Keratinocyte (primary cell): ENCODE measurements around the gene TMPRSS2. TPM values are rescaled to one million over a fixed set of nuclear protein-coding genes. Genes with fewer than 3 reads are reported as not detected.

Source experiments
- DNase-seq: peaks from one replicate; pipeline ENCODE4 v3.0.0-alpha.2; 2011; ENCODE audit warnings: low read depth, missing footprints, low spot score
- FAIRE-seq: peaks from 2 replicates; lab custom pipeline; 2011; peaks lifted over from hg19 to GRCh38; lab: Jason Lieb, UNC
- H2AFZ ChIP-seq: 2 replicates; pipeline ENCODE4 v1.6.0; 2012; ENCODE audit warnings: low read length, control low read depth, inconsistent platforms; ENCODE audit not compliant: control insufficient read depth
- H3K27ac ChIP-seq: 2 replicates; pipeline ENCODE4 v1.5.1; 2011; ENCODE audit warnings: low read length; ENCODE audit not compliant: control insufficient read depth, insufficient read depth
- H3K27me3 ChIP-seq: 3 replicates; pipeline ENCODE4 v1.6.0; 2011; ENCODE audit warnings: low read length; ENCODE audit not compliant: control insufficient read depth, insufficient read depth; ENCODE audit errors: extremely low read depth
- H3K36me3 ChIP-seq, 2 experiments: 2 replicates in 1 of 2; 3 replicates in 1 of 2; pipeline ENCODE4 v1.5.1; 2011; ENCODE audit warnings: low read length in 2 of 2, mild to moderate bottlenecking in 1 of 2; ENCODE audit not compliant: control insufficient read depth in 2 of 2, insufficient read depth in 2 of 2; ENCODE audit errors: extremely low read depth in 1 of 2
- H3K4me1 ChIP-seq: 3 replicates; pipeline ENCODE4 v1.5.1; 2011; ENCODE audit warnings: low read length; ENCODE audit not compliant: control insufficient read depth, insufficient read depth; ENCODE audit errors: extremely low read depth
- H3K4me2 ChIP-seq: 3 replicates; pipeline ENCODE4 v1.6.0; 2011; ENCODE audit warnings: low read depth, low read length; ENCODE audit not compliant: control insufficient read depth, insufficient read depth; ENCODE audit errors: extremely low read depth
- H3K4me3 ChIP-seq, 3 experiments: fragments of 200-600 bp in 1 of 3; sonication (generic) in 1 of 3; 2 replicates in 2 of 3; 3 replicates in 1 of 3; pipeline ENCODE4 v1.5.1; 2011 to 2016; ENCODE audit warnings: low read length in 3 of 3, mild to moderate bottlenecking in 3 of 3, control low read depth in 2 of 3, inconsistent platforms in 1 of 3, low read depth in 1 of 3, mixed read lengths in 1 of 3, mixed run types in 1 of 3, moderate library complexity in 1 of 3; ENCODE audit not compliant: control insufficient read depth in 2 of 3, insufficient read depth in 2 of 3; ENCODE audit errors: extremely low read depth in 1 of 3
- H3K79me2 ChIP-seq: 2 replicates; pipeline ENCODE4 v1.6.0; 2012; ENCODE audit warnings: low read length; ENCODE audit not compliant: control insufficient read depth, insufficient read depth
- H3K9ac ChIP-seq: 3 replicates; pipeline ENCODE4 v1.6.0; 2011; ENCODE audit warnings: low read length; ENCODE audit not compliant: control insufficient read depth, insufficient read depth; ENCODE audit errors: extremely low read depth
- H3K9me1 ChIP-seq: 3 replicates; pipeline ENCODE4 v1.6.0; 2011; ENCODE audit warnings: low read length; ENCODE audit not compliant: control insufficient read depth, insufficient read depth; ENCODE audit errors: extremely low read depth
- H3K9me3 ChIP-seq: 2 replicates; pipeline ENCODE4 v1.5.1; 2012; ENCODE audit warnings: low read depth, low read length; ENCODE audit not compliant: control insufficient read depth
- H4K20me1 ChIP-seq: 3 replicates; pipeline ENCODE4 v1.6.0; 2011; ENCODE audit warnings: low read length; ENCODE audit not compliant: control insufficient read depth, insufficient read depth; ENCODE audit errors: extremely low read depth
- EZH2 ChIP-seq: IDR thresholded peaks from one replicate; pipeline ENCODE4 v1.6.1; 2012; ENCODE audit warnings: inconsistent platforms, mild to moderate bottlenecking, low read length, moderate library complexity
- dilution Hi-C: fragments of 300-500 bp; cut with MboI; formaldehyde crosslinking; loops from one replicate; pipeline ENCODE4 v1.7.0; 2020; ENCODE audit warnings: low sequenced_read_pairs; ENCODE audit not compliant: extremely low pct_ligation_motif_present
- polyA plus RNA-seq, 5 experiments: library from polyadenylated mRNA; depleted of rRNA in 3 of 5; stranded (reverse) in 3 of 5; stranded (forward) in 1 of 5; unstranded in 1 of 5; fragments of >200 nt; gene quantifications; 1 replicate in 1 of 5; 2 replicates in 3 of 5; 3 replicates in 1 of 5; pipeline versions ENCODE4 v1.2.1 to v1.2.3, GENCODE V29; 2011 to 2012; ENCODE audit warnings: missing spikeins in 2 of 5, low read depth in 1 of 5, low replicate concordance in 1 of 5
- TF ChIP-seq, protein P1 (sequence below), 3 experiments: IDR thresholded peaks in 1 of 3; conservative IDR thresholded peaks in 1 of 3; optimal IDR thresholded peaks in 1 of 3; 2 replicates in 2 of 3; 3 replicates in 1 of 3; pipeline versions ENCODE3 to v1.5.1; 2011; ENCODE audit warnings: low read length in 3 of 3, mild to moderate bottlenecking in 3 of 3, moderate library complexity in 2 of 3, control low read depth in 1 of 3, inconsistent platforms in 1 of 3; ENCODE audit not compliant: insufficient read depth in 2 of 3; ENCODE audit errors: extremely low read depth in 1 of 3

Gene TMPRSS2
- polyA plus RNA-seq, 1 donor (not counting 4 experiments of a cell fraction or from before 2014, with no cell fraction given): not detected

- Histone ChIP-seq H3K4me3 (no peak overlapping the region), H2AFZ (no peak overlapping the region), H3K4me2 (no peak overlapping the region), H3K27me3 (no peaks in the 10 kb centered on the region), H3K27ac (no peak overlapping the region), H4K20me1 (no peaks in the 10 kb centered on the region), H3K79me2 (no peaks in the 10 kb centered on the region), H3K4me1 (no peaks in the 10 kb centered on the region), H3K9me3 (no peaks in the 10 kb centered on the region), H3K9ac (no peak overlapping the region), H3K9me1 (no peaks in the 10 kb centered on the region), H3K36me3 (peaks cover 19 to 51% of the 10 kb centered on the region in 2 experiments)
- TF ChIP-seq, protein P1, sequence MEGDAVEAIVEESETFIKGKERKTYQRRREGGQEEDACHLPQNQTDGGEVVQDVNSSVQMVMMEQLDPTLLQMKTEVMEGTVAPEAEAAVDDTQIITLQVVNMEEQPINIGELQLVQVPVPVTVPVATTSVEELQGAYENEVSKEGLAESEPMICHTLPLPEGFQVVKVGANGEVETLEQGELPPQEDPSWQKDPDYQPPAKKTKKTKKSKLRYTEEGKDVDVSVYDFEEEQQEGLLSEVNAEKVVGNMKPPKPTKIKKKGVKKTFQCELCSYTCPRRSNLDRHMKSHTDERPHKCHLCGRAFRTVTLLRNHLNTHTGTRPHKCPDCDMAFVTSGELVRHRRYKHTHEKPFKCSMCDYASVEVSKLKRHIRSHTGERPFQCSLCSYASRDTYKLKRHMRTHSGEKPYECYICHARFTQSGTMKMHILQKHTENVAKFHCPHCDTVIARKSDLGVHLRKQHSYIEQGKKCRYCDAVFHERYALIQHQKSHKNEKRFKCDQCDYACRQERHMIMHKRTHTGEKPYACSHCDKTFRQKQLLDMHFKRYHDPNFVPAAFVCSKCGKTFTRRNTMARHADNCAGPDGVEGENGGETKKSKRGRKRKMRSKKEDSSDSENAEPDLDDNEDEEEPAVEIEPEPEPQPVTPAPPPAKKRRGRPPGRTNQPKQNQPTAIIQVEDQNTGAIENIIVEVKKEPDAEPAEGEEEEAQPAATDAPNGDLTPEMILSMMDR (optimal IDR thresholded peaks at IDR 0.05 in 1 of 3, IDR thresholded peaks at IDR 0.05 in 1 of 3, conservative IDR thresholded peaks at IDR 0.05 in 1 of 3; ENCODE audit: extremely low read depth in 1 of 3, insufficient read depth in 2 of 3, low read length in 3 of 3): no peak
- no peak for TF ChIP-seq EZH2
- dilution Hi-C loops: no loop called here
- no peak for DNase-seq
- no peak for FAIRE-seq
Observed at GRCh38 chr21:41432562-41433460, 75.1 kb downstream of the TMPRSS2 start.

DNA sequence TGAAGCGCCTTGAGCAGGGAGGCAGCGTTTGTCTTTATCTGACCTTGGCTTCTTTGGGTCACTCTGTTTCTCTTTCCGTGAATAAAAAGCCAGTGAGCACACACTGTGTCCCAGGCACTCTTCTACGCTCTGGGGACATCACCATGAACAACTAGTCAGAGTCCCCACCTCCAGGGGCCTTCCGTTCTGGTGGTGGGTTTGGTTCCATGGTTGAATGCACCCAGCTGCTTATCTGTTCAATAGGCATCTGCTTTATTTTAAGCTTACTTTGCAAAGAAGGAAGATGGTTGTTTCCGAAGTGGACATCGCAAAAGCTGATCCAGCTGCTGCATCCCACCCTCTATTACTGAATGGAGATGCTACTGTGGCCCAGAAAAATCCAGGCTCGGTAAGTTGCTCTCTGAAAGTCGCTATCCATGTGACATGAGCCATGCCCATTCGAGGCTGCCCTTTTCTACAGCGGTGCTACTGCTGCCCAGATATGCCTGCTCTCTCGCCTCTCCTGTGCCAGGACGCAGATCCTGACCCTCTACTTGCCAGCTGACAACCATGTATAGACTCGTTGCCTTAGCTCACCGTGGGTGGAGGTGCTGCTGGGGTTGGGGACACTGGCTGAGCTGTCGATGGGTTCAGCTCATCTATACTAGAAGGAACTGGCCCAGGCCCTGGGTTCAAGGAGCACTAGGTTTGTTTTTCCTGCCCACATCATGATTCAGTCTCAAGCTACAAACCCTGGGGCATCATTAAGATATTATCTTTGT lies 76.0 kb downstream of the TMPRSS2 start:
- Histone ChIP-seq H3K9ac (no peak overlapping the region), H3K27me3 (no peaks in the 10 kb centered on the region), H3K9me3 (no peaks in the 10 kb centered on the region), H3K4me2 (no peak overlapping the region), H2AFZ (no peak overlapping the region), H3K4me1 (no peaks in the 10 kb centered on the region), H3K9me1 (no peaks in the 10 kb centered on the region), H3K27ac (no peak overlapping the region), H3K79me2 (peaks cover 3% of the 10 kb centered on the region), H4K20me1 (no peaks in the 10 kb centered on the region), H3K4me3 (no peak overlapping the region), H3K36me3 (peaks cover 17 to 46% of the 10 kb centered on the region in 2 experiments)
- TF ChIP-seq, protein P1 (optimal IDR thresholded peaks at IDR 0.05 in 1 of 3, IDR thresholded peaks at IDR 0.05 in 1 of 3, conservative IDR thresholded peaks at IDR 0.05 in 1 of 3; ENCODE audit: extremely low read depth in 1 of 3, insufficient read depth in 2 of 3, low read length in 3 of 3): no peak
- no peak for TF ChIP-seq EZH2
- FAIRE-seq (no peak), DNase-seq (no peak)
- dilution Hi-C loops: no loop called here
